Activated naive CD4-positive, alpha-beta T cell (primary cell): ENCODE measurements around the gene ZBTB44.
A peak's percentile ranks its signal among the peaks of the same experiment; 100 is the strongest.
"Not testable (repeated sequence)": the region's sequence is repeated elsewhere in the genome, so short reads cannot be mapped to it uniquely, and the experiment has no call there.

Source experiments
- DNase-seq, 4 experiments: peaks; one replicate each; lab custom pipeline; 2025; lab: John Stamatoyannopoulos, UW

The ZBTB44 gene

DNA sequence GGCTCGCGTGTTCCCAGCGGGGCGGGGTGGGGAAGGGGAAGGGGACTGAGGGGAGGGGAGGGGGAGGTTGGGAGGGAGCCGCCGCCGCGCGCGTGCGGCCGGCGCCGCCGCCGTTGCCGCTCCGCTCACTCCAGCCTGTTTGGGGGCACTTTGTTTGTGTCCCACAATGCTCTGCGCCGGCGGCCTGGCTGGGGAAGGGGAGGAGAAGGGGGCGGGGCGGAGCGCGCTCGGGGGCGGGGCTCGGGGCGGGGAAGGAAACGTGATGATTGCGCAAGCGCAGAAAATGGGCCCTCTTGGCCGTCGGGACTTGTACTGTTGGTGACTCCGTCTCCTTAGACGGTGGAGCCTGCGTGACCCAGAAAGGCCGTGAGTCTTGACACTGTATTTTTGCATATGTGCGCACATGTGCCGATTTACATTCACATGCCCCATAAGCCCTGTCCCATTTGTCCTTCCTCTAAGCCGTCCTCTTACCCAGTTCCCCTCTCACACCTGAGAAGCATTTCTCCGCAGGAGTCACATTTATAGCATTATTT lies at the start of gene ZBTB44:
Gene ZBTB44 (minus strand): TSS at position 168 of the 536 bp plus-strand sequence. CDS start 53,044 bp downstream, outside the sequence.
- DNase-seq, result peak; percentile 85 to 90 (median 87)

DNA sequence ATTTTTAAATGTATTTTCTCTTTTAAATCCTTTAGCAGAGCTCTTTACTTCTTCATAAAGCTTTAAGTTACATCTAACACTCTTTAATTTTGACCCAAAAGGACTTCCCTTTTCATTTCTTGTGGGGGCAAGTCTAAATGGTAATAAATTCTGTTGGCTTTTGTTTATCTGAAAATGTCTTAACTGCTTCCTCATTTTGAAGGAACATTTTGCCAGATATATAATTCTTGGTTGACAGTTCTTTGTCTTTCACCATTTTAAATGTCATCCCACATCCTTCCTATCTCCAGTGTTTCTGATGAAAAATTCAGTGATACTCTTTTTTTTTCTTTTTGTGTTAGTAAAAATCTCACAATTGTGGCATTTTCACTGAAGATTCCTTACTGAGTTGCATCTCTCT lies 44.7 kb upstream of the ZBTB44 start:
- no peak for DNase-seq

DNA sequence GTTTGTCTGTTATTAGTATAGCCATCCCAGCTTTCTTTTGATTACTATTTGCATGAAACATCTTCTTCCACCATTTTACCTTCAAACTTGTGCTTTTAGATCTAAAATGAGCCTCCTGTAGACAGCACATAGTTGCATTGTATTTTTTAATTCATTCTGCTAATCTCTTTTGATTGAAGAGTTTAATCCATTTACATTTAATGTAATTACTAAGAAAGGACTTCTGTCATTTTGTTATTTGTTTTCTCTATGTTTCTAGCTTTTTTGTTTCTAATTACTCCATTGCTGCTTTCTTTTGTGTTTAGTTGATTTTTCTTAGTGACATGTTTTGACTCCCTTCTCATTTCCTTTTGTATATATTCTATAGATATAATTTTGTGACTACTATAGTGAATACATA lies 43.7 kb upstream of the ZBTB44 start:
- no peak for DNase-seq

DNA sequence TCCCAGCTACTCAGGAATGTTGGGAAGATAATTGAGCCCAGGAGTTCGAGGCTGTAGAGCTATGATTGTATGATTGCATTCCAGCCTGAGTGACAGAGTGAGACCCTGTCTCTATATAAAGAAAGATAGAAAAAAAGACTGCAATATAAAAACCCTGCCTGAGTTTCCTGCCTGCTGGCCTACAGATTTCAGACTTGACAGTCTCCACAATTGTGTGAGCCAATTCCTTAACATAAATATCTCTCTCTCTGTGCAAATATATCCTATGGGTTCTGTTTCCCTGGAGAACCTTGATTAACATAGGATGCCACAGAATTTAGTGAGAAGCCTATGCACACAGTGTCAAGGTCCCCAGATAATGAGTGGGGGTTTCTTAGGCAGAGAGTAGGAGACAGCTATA lies 32.5 kb upstream of the ZBTB44 start:
- no peak for DNase-seq

GRCh38 chr11:130344841-130345240 lies 30.1 kb upstream of the ZBTB44 start:
- DNase-seq, result no peak

DNA sequence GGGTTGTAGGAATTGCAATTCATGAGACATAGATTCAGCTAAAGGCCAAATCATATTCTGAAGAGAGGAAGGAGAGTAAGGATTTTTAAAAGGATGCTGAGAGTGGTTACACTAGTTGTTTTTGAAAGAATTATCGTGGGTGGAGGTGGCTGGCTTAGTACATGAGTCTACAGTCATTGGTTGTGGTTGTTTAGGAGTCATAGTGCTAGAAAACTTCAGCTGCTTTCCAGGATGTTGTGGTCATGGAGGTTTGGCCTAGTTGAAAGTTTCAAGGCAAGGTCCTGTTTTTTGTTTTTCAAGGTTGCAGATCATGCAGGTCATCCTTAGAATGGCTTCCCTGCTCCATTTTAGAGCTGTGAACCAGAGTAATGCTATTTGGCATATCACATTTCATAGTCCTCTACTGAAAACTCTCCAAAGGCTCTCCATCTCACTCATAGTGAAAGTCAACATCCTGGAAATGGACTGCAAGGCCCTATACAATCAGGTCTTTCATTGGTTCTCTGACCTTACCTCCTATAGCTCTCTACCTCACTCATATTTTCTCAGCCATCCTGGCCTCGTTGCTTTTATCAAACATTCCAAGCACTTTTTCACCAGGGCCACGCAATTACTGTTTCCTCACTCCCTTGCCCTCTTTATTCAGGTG lies 26.1 kb upstream of the ZBTB44 start:
- DNase-seq, result no peak

DNA sequence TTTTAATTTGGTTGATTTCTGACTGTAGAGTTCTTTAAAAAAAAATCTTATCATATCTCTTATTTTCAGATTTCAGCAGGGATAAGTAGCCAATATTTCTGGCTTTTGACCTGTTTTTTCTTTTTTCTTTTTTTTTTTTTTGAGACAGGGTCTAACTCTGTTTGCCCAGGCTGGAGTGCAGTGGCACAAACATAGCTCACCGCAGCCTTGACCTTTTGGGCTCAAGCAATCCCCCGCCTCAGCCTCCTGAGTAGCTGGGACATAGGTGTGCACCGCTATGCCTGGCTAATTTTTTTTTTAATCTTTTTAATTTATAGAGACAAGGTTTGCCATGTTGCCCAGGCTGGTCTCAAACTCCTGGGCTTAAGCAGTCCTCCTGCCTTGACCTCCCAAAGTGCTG lies 23.9 kb upstream of the ZBTB44 start:
- DNase-seq, result no peak

DNA sequence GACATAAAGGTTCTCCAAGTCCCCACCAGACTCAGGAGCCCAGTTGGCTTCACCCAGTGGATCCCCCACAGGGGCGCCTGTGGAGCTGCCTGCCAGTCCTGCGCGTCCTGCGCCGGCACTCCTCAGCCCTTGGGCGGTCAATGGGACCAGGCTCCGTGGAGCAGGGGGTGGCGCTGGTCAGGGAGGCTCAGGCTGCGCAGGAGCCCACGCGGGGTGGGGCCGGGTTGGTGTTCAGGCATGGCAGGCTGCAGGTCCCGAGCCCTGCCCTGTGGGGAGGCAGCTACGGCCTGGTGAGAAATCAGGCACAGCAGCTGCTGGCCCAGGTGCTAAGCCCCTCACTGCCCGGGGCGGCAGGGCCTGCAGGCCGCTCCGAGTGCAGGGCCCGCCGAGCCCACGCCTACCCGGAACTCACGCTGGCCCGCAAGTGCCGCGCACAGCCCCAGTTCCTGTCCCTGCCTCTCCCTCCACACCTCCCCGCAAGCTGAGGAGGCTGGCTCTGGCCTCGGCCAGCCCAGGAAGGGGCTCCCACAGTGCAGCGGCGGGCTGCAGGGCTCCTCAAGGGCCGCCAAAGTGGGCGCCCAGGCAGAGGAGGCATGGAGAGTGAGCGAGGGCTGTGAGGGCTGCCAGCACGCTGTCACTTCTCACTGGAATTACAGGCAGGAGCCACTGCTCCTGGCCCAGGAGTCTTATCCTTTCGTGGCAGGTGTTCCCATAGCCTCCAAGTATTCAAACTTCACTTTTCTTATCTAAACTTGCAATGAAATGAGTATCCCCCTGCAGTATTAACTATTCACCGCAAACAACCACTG lies 22.8 kb upstream of the ZBTB44 start:
- no peak for DNase-seq

DNA sequence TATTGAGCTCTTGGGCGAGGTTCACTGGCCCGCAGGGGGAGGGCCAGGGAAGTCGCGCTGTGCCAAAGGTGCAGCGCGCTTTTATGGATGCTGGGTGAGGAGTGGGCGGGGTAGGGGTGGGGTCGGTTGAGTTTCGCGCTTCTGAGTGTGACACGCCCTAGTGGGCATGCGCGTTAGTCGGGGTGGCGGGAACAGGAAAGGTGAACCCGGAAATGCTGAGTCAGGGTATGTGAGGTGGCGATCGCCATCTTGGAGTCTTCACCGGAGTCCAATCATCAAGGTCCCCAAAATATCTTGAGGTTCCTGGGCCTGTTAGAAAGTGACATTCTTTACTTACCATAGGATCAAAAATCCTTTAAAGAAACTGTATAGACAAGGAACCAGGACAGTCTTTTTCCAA lies 16.7 kb upstream of the ZBTB44 start:
- not testable (repeated sequence) for DNase-seq

DNA sequence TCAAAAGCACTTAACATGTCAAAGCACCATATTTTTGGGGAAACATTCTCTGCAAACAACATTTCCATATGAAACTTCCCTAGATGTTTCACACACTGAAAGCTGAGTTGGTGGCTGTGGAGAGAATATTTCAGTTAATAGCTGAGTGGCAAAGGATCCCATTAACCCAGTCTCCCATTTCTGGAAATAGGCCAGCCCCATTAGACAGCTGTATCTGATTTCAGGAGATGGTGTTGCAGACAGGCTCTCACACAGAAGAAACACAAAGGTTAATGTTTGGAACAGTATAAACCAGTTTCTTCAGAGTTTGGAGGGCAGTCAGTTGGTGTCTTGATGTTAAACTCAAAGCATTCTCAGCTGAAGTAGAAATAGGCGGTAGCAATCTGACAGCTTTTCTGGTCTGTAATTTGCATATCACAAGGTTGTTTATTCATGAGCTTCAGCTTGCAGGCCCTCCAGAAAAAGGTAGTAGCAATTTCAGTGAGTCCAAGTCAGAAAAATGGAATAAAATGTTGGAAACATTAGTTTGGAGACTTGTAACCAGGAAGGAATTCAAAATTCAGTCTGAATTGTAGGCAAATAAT lies 15.5 kb upstream of the ZBTB44 start:
- no peak for DNase-seq

DNA sequence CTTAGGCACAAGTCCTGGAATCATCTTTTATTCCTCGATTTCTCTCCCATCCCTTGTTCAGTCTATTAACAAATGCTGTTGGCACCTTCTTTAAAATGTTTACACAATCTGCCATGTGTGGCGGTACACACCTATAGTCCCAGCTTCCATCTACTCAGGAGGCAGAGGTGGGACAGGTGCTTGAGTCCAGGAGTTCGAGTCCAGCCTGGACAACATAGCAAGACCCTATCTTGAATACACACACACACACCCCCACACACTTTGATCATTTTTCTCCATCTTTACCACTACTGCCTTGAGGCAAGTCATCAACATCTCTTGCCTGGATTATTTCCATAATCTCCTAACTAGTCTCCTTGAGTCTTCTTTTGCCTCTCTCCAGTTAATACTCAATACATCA lies 13.7 kb upstream of the ZBTB44 start:
- DNase-seq, result no peak

DNA sequence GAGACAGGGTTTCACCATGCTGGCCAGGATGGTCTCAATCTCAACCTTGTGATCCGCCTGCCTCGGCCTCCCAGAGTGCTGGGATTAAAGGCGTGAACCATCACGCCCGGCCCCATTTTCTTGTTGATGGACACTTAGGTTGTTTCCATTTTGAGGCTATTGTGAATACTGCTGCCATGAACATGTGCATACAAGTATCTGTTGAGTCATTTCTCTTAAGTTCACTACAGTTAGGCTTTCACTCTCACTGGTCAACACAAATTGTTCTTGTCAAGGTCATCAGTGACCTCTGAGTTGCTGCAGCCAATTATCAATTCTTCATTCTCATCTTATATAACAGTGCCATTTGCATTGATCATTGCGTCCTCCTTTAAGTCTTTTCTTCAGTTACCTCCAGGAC lies 13.0 kb upstream of the ZBTB44 start:
- DNase-seq, result no peak

GRCh38 chr11:130325691-130326090 lies 11.0 kb upstream of the ZBTB44 start:
- no peak for DNase-seq

DNA sequence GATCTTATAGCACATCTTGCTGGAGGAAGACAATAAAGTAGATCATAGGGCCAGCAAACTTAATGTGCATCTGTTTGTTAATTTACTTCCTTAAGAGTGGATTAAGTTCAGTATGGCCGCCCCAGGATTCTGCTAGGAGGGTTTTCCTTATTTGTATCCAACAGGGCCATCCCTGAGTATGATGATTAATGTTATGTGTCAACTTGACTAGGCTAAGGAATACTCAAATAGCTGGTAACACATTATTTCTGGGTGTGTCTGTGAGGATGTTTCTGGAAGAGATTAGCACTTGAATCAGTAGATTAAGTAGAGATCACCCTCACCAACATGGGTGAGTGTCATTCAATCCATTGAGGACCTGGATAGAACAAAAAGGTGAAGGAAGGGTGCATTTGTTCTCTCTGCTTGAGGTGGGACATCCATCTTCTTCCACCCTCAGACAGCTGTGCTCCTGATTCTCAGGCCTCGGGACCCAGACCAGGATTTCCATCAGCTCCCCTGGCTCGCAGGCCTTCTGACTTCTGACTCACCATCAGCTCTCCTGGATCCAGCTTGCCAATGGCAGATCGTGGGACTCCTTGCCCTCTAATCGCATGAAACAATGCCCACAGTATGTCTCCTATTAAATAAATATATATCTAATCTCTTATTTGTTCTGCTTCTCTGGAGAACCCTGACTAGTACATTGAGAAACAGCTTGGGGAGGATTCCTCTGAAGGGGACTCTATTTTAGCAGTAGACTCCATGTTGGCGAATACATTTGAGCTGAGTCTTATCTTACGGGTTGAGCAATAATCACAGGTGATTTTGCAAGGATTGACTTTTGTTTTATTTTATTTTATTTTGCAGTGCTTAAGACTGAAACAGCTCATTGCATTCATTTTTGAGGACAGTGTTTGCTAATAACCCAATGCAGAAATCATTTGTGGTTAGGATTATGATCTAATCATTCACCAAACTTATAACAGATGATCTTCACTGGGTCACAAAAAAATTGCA lies 9.0 kb upstream of the ZBTB44 start:
- DNase-seq, result no peak

DNA sequence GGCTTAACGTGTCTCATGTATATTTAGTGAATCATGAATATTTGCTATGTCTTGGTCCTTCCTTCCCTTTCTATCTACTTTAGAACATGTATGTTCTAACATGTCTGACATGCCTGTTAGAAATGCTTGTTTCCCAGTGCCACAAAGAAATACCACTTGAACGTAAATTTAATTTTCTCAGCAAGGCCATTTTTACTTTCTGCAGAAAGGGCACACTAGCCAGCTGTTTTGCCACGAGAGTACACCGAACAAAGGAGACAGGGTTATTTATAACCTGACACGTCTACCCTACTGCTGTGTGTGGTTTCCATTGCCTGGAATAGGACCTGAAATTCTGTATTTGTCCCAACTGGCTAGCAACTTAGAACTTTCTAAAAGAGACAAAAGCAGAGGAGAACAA lies 7.4 kb upstream of the ZBTB44 start:
- no peak for DNase-seq

- DNase-seq, result no peak
Measured at GRCh38 chr11:130318031-130318673, 3.4 kb upstream of the ZBTB44 start.

DNA sequence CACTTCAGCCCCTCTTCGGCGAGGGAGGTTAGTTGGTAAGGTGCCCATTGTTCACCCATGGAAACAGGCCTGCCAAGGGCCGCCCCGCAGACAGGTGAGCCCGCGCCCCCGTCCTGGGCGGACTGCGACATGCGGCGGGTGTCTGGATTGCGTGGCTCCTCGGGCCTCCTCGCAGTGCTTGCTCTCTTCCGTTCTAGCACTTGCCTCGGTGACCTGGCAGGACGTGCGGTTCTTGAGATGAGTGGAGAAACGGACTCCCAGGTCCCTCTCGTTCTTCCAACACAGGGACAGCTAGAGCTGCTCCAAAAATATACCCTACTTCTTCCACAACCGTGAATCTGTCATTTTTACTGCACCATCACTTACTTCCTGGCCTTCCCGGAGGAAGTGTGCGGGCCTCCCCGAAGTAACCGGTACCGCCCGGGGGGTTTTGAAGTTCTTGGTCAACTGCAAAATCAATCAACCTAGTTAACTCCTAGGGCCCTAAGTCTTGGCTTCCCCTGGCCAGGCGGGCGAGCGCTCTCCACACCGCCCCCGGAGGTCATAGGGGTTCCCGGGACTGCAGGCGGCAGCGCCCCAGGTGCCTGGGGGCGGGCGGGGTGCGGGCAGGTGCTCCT lies 745 bp upstream of the ZBTB44 start:
- peak in 3 of 4 experiments; percentile 19 to 45 (median 30) for DNase-seq

GRCh38 chr11:130314184-130314749 lies 450 bp downstream of the ZBTB44 start:
- DNase-seq, result peak; percentile 50 to 69 (median 54)

DNA sequence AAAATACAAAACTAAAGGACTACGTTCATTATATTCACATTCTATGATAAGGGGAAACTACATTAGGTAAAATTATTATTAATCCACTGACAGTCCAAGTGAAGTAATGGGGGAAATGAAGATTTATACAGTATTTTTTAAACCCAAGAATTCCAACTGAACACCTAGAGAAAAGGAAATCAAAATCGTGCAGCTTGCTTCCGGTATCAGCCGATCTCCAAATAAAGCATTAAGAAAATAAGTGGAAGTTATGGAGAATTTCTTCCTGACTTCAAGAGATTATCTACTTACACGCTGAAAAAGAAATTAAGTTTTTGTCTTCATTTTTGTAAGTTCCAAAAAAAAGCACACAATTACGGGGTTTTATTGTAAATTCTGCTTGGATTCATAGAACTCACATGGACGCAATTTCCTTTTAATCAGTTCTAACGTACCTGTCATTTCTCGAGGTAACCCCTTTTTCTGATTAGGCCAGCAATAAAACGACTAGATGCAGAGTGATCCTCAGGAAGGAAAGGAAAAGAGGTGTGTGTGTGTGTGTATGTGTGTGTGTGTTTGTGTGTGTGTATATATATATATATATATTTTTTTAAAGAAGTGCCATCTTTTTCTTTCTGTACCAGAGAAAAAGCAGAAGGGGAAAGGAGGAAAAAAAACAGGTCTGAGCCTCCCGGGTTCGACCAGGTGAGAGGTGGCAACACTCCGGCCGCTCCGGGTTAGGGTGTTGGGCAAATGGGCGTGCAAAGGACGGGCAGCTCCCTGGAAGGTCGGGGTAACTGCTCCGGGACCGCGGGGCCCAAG lies 1.1 kb downstream of the ZBTB44 start:
- no peak for DNase-seq
